Type B pancreatic cell (in vitro differentiated cells): ENCODE data around the gene ATP8B4. TPM values are rescaled to one million over a fixed set of nuclear protein-coding genes. Genes with fewer than 3 reads are reported as not detected.
"Not testable (repeated sequence)": the region's sequence is repeated elsewhere in the genome, so short reads cannot be mapped to it uniquely, and the experiment has no call there.

Experiments
- DNase-seq: peaks from one replicate; pipeline ENCODE4 v3.0.0; 2021; ENCODE audit warnings: mixed read lengths; ENCODE audit not compliant: unreplicated experiment; ENCODE audit errors: extremely low spot score
- H3K27ac Mint-ChIP-seq: 2 replicates; pipeline ENCODE4 v1.8.0; 2021; ENCODE audit warnings: mild to moderate bottlenecking, mixed read lengths
- H3K27me3 Mint-ChIP-seq: 2 replicates; pipeline ENCODE4 v1.8.0; 2021; ENCODE audit warnings: mixed read lengths
- H3K36me3 Mint-ChIP-seq: 2 replicates; pipeline ENCODE4 v1.8.0; 2021; ENCODE audit warnings: mixed read lengths
- H3K4me1 Mint-ChIP-seq: one replicate; pipeline ENCODE4 v1.8.0; 2021; ENCODE audit warnings: mixed read lengths; ENCODE audit not compliant: unreplicated experiment
- H3K4me3 Mint-ChIP-seq: 2 replicates; pipeline ENCODE4 v1.8.0; 2021; ENCODE audit warnings: mild to moderate bottlenecking, mixed read lengths
- H3K9me3 Mint-ChIP-seq: 2 replicates; pipeline ENCODE4 v1.8.0; 2021; ENCODE audit warnings: mixed read lengths
- total RNA-seq: library from RNA; stranded (reverse); gene quantifications from 2 replicates; pipeline ENCODE4 v1.2.1, GENCODE V29; 2021; ENCODE audit warnings: low replicate concordance
- TF ChIP-seq, protein P1 (sequence below): fragments of 200-600 bp; sonication (generic); conservative IDR thresholded peaks from 2 replicates; pipeline ENCODE4 v1.5.0; 2021; ENCODE audit warnings: antibody characterized with exemption, mild to moderate bottlenecking

Gene ATP8B4
- total RNA-seq, 1 donor from 2014 or later = 2.2 TPM

DNA sequence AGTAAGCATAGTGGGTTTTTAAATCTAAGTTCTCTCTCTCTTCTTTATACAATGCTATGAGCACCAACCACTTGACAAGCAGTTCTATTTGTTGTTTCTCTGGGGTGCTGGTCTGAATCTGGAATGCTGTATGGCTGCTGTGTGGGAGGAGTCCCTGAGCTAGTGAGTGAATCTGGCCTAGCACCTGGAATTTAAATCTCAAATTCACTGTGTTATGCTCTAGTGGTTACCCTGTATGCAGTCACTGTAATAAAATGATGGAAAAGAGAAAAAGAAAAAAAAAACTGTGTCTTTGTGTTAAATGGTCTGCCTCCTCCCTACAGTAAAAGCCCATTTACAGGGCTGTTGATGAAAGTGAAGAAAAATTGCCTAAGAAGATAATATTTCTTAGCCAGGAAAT, 155.0 kb downstream of the ATP8B4 start:
- no peak for DNase-seq
- Mint-ChIP-seq H3K27me3 (no peaks in the 10 kb centered on the region), H3K4me3 (no peak overlapping the region), H3K4me1 (peaks cover 8% of the 10 kb centered on the region), H3K36me3 (no peaks in the 10 kb centered on the region), H3K27ac (no peak overlapping the region), H3K9me3 (peaks cover 5% of the 10 kb centered on the region)
- TF ChIP-seq, protein P1, sequence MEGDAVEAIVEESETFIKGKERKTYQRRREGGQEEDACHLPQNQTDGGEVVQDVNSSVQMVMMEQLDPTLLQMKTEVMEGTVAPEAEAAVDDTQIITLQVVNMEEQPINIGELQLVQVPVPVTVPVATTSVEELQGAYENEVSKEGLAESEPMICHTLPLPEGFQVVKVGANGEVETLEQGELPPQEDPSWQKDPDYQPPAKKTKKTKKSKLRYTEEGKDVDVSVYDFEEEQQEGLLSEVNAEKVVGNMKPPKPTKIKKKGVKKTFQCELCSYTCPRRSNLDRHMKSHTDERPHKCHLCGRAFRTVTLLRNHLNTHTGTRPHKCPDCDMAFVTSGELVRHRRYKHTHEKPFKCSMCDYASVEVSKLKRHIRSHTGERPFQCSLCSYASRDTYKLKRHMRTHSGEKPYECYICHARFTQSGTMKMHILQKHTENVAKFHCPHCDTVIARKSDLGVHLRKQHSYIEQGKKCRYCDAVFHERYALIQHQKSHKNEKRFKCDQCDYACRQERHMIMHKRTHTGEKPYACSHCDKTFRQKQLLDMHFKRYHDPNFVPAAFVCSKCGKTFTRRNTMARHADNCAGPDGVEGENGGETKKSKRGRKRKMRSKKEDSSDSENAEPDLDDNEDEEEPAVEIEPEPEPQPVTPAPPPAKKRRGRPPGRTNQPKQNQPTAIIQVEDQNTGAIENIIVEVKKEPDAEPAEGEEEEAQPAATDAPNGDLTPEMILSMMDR = no peak

DNA sequence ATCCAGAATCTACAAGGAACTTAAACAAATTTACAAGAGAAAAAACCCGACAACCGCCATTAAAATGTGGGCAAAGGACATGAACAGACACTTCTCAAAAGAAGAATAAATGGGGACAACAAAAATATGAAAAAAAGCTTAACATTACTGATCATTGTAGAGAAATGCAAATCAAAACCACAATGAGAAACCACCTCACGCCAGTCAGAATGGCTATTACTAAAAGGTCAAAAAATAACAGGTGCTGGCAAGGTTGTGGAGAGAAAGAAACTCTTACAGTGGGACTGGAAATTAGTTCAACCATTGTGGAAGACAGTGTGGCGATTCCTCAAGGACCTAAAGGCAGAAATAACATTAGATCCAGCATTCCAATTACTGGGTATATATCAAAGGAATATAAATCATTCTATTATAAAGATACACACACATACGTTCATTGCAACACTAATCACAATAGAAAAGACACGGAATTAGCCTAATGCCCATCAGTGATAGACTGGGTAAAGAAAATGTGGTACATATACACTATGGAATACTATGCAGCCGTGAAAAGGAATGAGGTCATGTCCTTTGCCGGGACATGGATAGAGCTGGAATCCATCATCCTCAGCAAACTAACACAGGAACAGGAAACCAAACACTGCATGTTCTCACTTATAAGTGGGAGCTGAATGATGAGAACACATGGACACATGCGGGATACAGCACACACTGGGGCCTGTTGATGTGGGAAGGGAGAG, 155.8 kb downstream of the ATP8B4 start:
- H3K36me3 Mint-ChIP-seq, H3K27ac Mint-ChIP-seq, H3K9me3 Mint-ChIP-seq, H3K27me3 Mint-ChIP-seq, H3K4me1 Mint-ChIP-seq, DNase-seq, H3K4me3 Mint-ChIP-seq: not testable (repeated sequence)

- Mint-ChIP-seq H3K4me1 (peaks cover 8% of the 10 kb centered on the region), H3K36me3 (no peaks in the 10 kb centered on the region), H3K27me3 (no peaks in the 10 kb centered on the region), H3K4me3 (no peak overlapping the region), H3K9me3 (no peaks in the 10 kb centered on the region), H3K27ac (no peak overlapping the region)
- no peak for DNase-seq
- TF ChIP-seq, protein P1 = no peak
These were observed 156.9 kb downstream of the ATP8B4 start for GRCh38 chr15:49962044-49962602.

DNA sequence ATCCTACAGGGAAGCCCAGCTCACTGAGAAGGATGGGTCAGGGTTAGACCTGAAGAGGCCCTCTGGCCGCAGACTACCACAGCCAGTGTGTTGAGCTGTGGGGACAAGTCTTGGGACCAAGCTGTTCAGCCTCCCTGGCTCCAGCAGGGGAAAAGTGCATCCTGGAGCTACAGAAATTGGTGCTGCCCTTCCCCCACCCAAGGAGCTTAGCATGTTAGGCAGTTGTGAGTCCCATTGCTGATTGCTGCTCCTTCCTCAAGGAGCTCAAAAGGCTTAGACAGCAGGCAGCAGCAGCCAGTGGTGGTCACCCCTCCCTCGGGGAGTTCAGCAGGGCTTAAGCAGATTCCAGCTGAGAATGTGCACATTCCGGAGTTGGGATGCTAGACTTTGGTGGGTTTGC, 165.6 kb downstream of the ATP8B4 start:
- Mint-ChIP-seq H3K27ac (no peak overlapping the region), H3K4me3 (no peak overlapping the region), H3K27me3 (no peaks in the 10 kb centered on the region), H3K4me1 (no peaks in the 10 kb centered on the region), H3K36me3 (no peaks in the 10 kb centered on the region), H3K9me3 (peaks cover 11% of the 10 kb centered on the region)
- no peak for DNase-seq
- TF ChIP-seq, protein P1 = no peak

- H3K4me1 Mint-ChIP-seq = no peaks in the 10 kb centered on the region
- no peak overlapping the region for H3K4me3 Mint-ChIP-seq
- TF ChIP-seq, protein P1 = no peak
- peaks cover 20% of the 10 kb centered on the region for H3K9me3 Mint-ChIP-seq
- no peaks in the 10 kb centered on the region for H3K36me3 Mint-ChIP-seq
- DNase-seq = no peak
- H3K27me3 Mint-ChIP-seq = no peaks in the 10 kb centered on the region
- no peak overlapping the region for H3K27ac Mint-ChIP-seq
These were observed 172.4 kb downstream of the ATP8B4 start for GRCh38 chr15:49946681-49947080.

GRCh38 chr15:49934487-49934886, 184.5 kb downstream of the ATP8B4 start:
- H3K36me3 Mint-ChIP-seq = no peaks in the 10 kb centered on the region

More at GRCh38 chr15:49934487-49934886, 184.5 kb downstream of the ATP8B4 start:
- H3K4me1 Mint-ChIP-seq = no peaks in the 10 kb centered on the region
- H3K9me3 Mint-ChIP-seq = no peaks in the 10 kb centered on the region
- H3K4me3 Mint-ChIP-seq = no peak overlapping the region
- no peak for DNase-seq
- no peaks in the 10 kb centered on the region for H3K27me3 Mint-ChIP-seq
- H3K27ac Mint-ChIP-seq = no peak overlapping the region
- TF ChIP-seq, protein P1 = no peak
